Uterus (tissue), 4 donors: ENCODE measurements around the gene DDX24. TPM values are rescaled to one million over a fixed set of nuclear protein-coding genes. Genes with fewer than 3 reads are reported as not detected.

ENCODE experiments used
- DNase-seq, 2 donors: peaks; one replicate each; pipeline ENCODE4 v3.0.0-alpha.2; 2019 to 2020
- H3K27ac ChIP-seq, 2 donors: fragments of 200-600 bp; sonication (generic); 1 replicate in 1 of 2; 2 replicates in 1 of 2; pipeline ENCODE4 v1.5.1; 2016 to 2018
- H3K27me3 ChIP-seq, 2 donors: fragments of 200-600 bp; sonication (generic); one replicate each; pipeline ENCODE4 v1.5.1; 2018 to 2019; ENCODE audit warnings: control low read depth in 1 of 2
- H3K36me3 ChIP-seq, 2 donors: fragments of 200-600 bp; sonication (generic); one replicate each; pipeline ENCODE4 v1.5.1; 2019; ENCODE audit warnings: control low read depth in 1 of 2
- H3K4me1 ChIP-seq, 2 donors: fragments of 200-600 bp; sonication (generic); one replicate each; pipeline ENCODE4 v1.5.1; 2018 to 2019; ENCODE audit warnings: control low read depth in 1 of 2
- H3K4me3 ChIP-seq, 2 donors: fragments of 200-600 bp; sonication (generic); 1 replicate in 1 of 2; 2 replicates in 1 of 2; pipeline ENCODE4 v1.5.1; 2018 to 2019; ENCODE audit warnings: mild to moderate bottlenecking in 1 of 2
- H3K9me3 ChIP-seq, 2 donors: fragments of 200-600 bp; sonication (generic); one replicate each; pipeline ENCODE4 v1.5.1; 2019; ENCODE audit warnings: control low read depth in 1 of 2
- POLR2A ChIP-seq, 2 donors: fragments of 450-650 bp; IDR thresholded peaks; one replicate each; pipeline ENCODE4 v1.6.1; 2016; ENCODE audit warnings: antibody characterized with exemption in 2 of 2, mild to moderate bottlenecking in 1 of 2, moderate library complexity in 1 of 2
- intact Hi-C: fragments of 100-400 bp; cut with DNase I; formaldehyde crosslinking; loops from one replicate; pipeline ENCODE4 v1.15.1; 2023; ENCODE audit warnings: low total_unique reads
- total RNA-seq, 4 donors: library from RNA; depleted of rRNA in 3 of 4; stranded (reverse); fragments of >200 nt in 3 of 4; gene quantifications; one replicate each; pipeline versions ENCODE4 v1.1.0 to v1.2.4, GENCODE V29; 2014 to 2023
- TF ChIP-seq, protein P1 (sequence below), 4 experiments: fragments of 200-600 bp in 2 of 4; fragments of 450-650 bp in 2 of 4; sonication (generic) in 2 of 4; IDR thresholded peaks; one replicate each; pipeline ENCODE4 v1.5.1; 2016 to 2019; ENCODE audit warnings: antibody characterized with exemption in 4 of 4, mild to moderate bottlenecking in 2 of 4, moderate library complexity in 1 of 4
- donor health status: DM: yes; HTN: yes; CAD: no.

DDX24 gene
- total RNA-seq, 4 donors from 2014 or later = 55.6 to 223 (median 116) TPM

DNA sequence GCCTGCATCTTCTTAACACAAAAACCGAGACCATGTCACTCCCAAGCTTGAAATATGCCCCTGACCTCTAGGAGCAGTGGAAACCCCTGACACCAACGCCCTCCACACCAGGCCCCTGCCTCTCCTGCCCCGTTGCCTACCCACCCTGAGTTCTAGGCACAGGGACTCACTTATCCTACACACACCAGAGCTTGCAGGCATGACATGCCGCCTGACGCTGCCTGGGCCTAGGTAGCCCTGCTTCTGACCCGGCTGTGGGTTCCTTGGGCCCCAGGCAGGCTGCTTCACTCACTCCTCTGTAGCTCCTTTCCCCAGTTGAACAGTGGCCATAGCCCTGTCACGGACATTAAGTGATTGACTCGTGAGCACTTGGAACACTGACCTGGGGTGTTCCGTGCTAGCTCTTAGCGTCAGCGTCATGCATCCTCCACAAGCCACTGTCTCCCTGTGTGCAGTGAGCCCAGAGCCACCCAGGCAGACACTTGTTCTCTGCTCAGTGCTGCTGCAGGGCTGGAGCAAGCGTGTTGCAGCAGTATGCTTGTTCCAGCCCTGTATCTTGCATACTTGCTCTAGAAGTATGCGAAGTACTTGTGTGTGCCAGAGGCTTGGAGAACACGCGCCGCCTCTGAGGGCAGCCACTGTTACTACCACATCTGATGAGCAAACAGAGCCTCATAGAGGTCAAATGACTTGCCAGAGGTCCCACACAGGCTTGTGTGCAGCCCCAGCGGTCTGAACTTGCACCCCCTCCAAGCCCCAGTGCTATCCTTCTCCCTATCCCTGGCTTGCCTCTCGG lies 39.3 kb downstream of the DDX24 start:
- H3K36me3 ChIP-seq = no peaks in the 10 kb centered on the region
- TF ChIP-seq, protein P1, sequence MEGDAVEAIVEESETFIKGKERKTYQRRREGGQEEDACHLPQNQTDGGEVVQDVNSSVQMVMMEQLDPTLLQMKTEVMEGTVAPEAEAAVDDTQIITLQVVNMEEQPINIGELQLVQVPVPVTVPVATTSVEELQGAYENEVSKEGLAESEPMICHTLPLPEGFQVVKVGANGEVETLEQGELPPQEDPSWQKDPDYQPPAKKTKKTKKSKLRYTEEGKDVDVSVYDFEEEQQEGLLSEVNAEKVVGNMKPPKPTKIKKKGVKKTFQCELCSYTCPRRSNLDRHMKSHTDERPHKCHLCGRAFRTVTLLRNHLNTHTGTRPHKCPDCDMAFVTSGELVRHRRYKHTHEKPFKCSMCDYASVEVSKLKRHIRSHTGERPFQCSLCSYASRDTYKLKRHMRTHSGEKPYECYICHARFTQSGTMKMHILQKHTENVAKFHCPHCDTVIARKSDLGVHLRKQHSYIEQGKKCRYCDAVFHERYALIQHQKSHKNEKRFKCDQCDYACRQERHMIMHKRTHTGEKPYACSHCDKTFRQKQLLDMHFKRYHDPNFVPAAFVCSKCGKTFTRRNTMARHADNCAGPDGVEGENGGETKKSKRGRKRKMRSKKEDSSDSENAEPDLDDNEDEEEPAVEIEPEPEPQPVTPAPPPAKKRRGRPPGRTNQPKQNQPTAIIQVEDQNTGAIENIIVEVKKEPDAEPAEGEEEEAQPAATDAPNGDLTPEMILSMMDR (IDR thresholded peaks at IDR 0.05) = no peak
- no peak for TF ChIP-seq POLR2A (IDR thresholded peaks at IDR 0.05)
- H3K27ac ChIP-seq = no peak overlapping the region
- no peak overlapping the region for H3K4me3 ChIP-seq
- H3K4me1 ChIP-seq = no peaks in the 10 kb centered on the region
- intact Hi-C loops = no loop called here
- no peaks in the 10 kb centered on the region for H3K9me3 ChIP-seq
- DNase-seq = no peak
- no peaks in the 10 kb centered on the region for H3K27me3 ChIP-seq

DNA sequence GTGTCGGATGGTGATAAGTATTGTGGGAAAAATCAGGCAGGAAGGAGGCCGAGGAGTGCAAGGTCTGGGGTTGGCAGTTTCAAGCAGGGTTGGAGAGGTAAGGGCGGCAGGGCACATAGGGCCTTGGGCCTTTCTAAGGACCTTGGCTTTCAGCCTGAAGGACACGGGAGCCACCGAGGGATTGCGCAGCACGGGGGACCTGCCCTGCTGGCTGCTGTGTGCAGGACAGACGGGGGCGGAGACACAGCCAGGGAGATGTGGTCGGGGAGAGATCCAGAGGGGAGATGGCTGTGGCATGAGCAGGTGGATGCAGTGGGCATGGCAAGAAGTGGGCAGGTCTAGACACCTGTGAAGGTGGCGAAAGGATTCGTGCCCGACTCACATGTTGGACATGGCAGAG lies 40.2 kb downstream of the DDX24 start:
- no peak overlapping the region for H3K4me3 ChIP-seq
- TF ChIP-seq, protein P1 (IDR thresholded peaks at IDR 0.05) = no peak
- TF ChIP-seq POLR2A (IDR thresholded peaks at IDR 0.05) = no peak
- H3K27ac ChIP-seq = no peak overlapping the region
- H3K36me3 ChIP-seq = no peaks in the 10 kb centered on the region
- no peaks in the 10 kb centered on the region for H3K4me1 ChIP-seq
- no peaks in the 10 kb centered on the region for H3K27me3 ChIP-seq
- no peaks in the 10 kb centered on the region for H3K9me3 ChIP-seq
- intact Hi-C loops = no loop called here
- no peak for DNase-seq

DNA sequence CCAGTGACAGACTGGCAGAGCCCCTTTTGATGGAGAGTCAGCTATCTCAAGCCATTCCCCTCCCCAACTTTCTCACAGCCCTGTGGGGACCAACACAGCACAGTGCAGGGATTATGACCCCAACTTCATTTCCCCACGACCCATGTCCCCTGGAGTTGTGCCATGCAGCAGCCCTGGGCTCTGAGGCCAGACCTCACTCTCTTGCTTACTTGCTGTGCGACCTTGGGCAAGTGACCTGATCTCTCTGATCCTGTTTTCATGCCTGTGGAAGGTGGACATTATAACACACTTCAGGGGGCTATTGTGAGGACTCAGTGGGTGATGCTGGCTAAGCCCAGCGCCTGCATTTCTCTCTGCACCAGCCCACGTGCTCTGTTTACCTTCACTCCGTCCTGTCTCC lies 40.8 kb downstream of the DDX24 start:
- no peak for TF ChIP-seq POLR2A (IDR thresholded peaks at IDR 0.05)
- TF ChIP-seq, protein P1 (IDR thresholded peaks at IDR 0.05) = no peak
- no peak overlapping the region for H3K27ac ChIP-seq
- DNase-seq = no peak

DNA sequence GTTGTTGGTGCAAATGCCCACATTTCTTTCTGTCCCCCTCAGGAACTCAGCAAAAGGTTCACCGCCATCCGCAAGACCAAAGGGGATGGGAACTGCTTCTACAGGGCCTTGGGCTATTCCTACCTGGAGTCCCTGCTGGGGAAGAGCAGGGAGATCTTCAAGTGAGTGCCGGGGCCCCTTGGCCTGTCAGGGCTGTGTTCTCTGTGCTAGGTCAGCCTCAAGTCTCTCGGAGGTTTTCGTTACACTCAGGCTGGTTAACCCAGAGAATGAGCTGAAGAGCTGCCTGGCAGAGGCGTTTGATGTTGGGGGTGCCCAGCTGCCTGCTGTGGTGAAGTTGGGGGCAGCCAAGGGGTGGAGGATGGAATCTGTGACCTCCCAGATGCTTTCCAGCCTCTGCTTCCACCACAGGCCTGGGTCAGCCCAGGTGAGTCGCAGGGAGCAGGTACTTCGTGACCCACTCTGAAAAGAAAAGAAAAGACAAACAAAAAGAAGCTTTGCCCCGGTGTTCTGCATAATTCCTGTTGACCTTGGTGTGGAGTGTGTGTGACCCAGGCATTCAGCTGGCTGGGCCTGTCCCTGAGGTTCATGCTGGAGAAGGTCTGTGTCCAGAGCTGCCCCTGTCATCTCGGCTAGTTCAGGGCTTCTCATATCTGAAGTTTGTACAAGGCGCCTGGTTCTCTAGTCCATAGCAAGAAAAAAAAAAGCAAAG lies 41.9 kb downstream of the DDX24 start:
- Histone ChIP-seq H3K36me3 (no peaks in the 10 kb centered on the region), H3K9me3 (no peaks in the 10 kb centered on the region), H3K4me3 (no peak overlapping the region), H3K27ac (no peak overlapping the region), H3K4me1 (no peaks in the 10 kb centered on the region), H3K27me3 (no peaks in the 10 kb centered on the region)
- TF ChIP-seq POLR2A (IDR thresholded peaks at IDR 0.05) = no peak
- TF ChIP-seq, protein P1 (IDR thresholded peaks at IDR 0.05) = no peak
- intact Hi-C loops = no loop called here
- DNase-seq = no peak

More for the DNA sequence above, 40.8 kb downstream of the DDX24 start:
- Histone ChIP-seq H3K4me3 (no peak overlapping the region), H3K9me3 (no peaks in the 10 kb centered on the region), H3K36me3 (no peaks in the 10 kb centered on the region), H3K4me1 (no peaks in the 10 kb centered on the region), H3K27me3 (no peaks in the 10 kb centered on the region)
- intact Hi-C loops = no loop called here

DNA sequence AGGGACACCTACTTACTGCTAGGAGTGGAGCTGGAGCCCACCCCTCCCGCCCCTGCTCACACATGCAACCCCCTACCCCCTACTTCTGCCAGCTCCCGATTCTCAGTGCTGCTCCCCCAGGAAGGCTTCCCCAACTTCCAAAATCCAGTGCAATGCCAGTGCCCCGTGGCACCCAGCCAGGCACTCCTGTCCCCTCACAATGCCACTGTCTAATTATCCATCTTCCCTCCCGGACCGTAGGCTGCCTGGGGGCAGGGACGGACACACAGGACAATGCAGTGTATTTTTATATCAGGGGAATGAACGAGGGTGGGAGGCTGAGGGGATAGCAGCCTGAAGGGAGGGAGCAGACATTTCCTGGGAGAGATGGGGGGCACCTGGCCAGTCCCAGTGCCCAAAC lies 42.5 kb downstream of the DDX24 start:
- Histone ChIP-seq H3K27me3 (no peaks in the 10 kb centered on the region), H3K36me3 (no peaks in the 10 kb centered on the region), H3K9me3 (no peaks in the 10 kb centered on the region), H3K27ac (no peak overlapping the region), H3K4me1 (no peaks in the 10 kb centered on the region), H3K4me3 (no peak overlapping the region)
- intact Hi-C loops = no loop called here
- DNase-seq = no peak
- TF ChIP-seq, protein P1 (IDR thresholded peaks at IDR 0.05) = no peak
- TF ChIP-seq POLR2A (IDR thresholded peaks at IDR 0.05) = no peak
